DND-41 (cell line): ENCODE measurements around the gene SLC17A8.

Experiments used
- ATAC-seq: fragments of 200-7000 bp; cut with Tn5 transposase; 3 replicates; pipeline ENCODE4 v1.9.1; 2021; ENCODE audit warnings: low read depth; ENCODE audit not compliant: insufficient read depth
- DNase-seq: peaks from one replicate; pipeline ENCODE4 v3.0.0-alpha.2; 2020
- H2AFZ ChIP-seq: 2 replicates; pipeline ENCODE4 v1.6.0; 2012; ENCODE audit warnings: low read depth, low read length
- H3K27ac ChIP-seq: 2 replicates; pipeline ENCODE4 v1.5.1; 2012; ENCODE audit warnings: low read length, inconsistent platforms
- H3K27me3 ChIP-seq: fragments of 200-600 bp; sonication (generic); 2 replicates; pipeline ENCODE4 v1.6.0; 2012; ENCODE audit warnings: low read length, mild to moderate bottlenecking, inconsistent platforms; ENCODE audit not compliant: insufficient read depth, poor library complexity
- H3K36me3 ChIP-seq: 2 replicates; pipeline ENCODE4 v1.5.1; 2012; ENCODE audit warnings: low read length, inconsistent platforms; ENCODE audit not compliant: insufficient read depth
- H3K4me1 ChIP-seq: 2 replicates; pipeline ENCODE4 v1.5.1; 2012; ENCODE audit warnings: mild to moderate bottlenecking, low read length; ENCODE audit not compliant: insufficient read depth
- H3K4me2 ChIP-seq: 2 replicates; pipeline ENCODE4 v1.6.0; 2012; ENCODE audit warnings: mild to moderate bottlenecking, moderate library complexity, low read length, inconsistent platforms; ENCODE audit not compliant: insufficient read depth
- H3K4me3 ChIP-seq, 2 experiments: fragments of 200-600 bp in 1 of 2; shearing (Covaris generic) in 1 of 2; 2 replicates each; pipeline ENCODE4 v1.5.1; 2012 to 2016; ENCODE audit warnings: inconsistent platforms in 2 of 2, low read length in 2 of 2, mild to moderate bottlenecking in 2 of 2, low read depth in 1 of 2, moderate library complexity in 1 of 2
- H3K79me2 ChIP-seq: 2 replicates; pipeline ENCODE4 v1.6.0; 2012; ENCODE audit warnings: low read length, inconsistent platforms; ENCODE audit not compliant: insufficient read depth
- H3K9ac ChIP-seq: 2 replicates; pipeline ENCODE4 v1.6.0; 2012; ENCODE audit warnings: low read depth, mild to moderate bottlenecking, inconsistent platforms, low read length, moderate library complexity
- H3K9me3 ChIP-seq: 2 replicates; pipeline ENCODE4 v1.5.1; 2012; ENCODE audit warnings: low read length, moderate library complexity, mild to moderate bottlenecking, inconsistent platforms; ENCODE audit not compliant: insufficient read depth, severe bottlenecking
- H4K20me1 ChIP-seq: 2 replicates; pipeline ENCODE4 v1.6.0; 2012; ENCODE audit warnings: low read length; ENCODE audit not compliant: insufficient read depth
- EZH2 ChIP-seq: IDR thresholded peaks from 3 replicates; pipeline ENCODE4 v1.6.1; 2012; ENCODE audit warnings: borderline replicate concordance, low read depth, mild to moderate bottlenecking, moderate library complexity, low read length, inconsistent platforms; ENCODE audit not compliant: severe bottlenecking
- TF ChIP-seq, protein P1 (sequence below): IDR thresholded peaks from 2 replicates; pipeline ENCODE4 v1.5.1; 2012; ENCODE audit warnings: borderline replicate concordance, low read length, moderate library complexity, mild to moderate bottlenecking; ENCODE audit not compliant: poor library complexity, severe bottlenecking; ENCODE audit errors: extremely low read depth

Gene SLC17A8

DNA sequence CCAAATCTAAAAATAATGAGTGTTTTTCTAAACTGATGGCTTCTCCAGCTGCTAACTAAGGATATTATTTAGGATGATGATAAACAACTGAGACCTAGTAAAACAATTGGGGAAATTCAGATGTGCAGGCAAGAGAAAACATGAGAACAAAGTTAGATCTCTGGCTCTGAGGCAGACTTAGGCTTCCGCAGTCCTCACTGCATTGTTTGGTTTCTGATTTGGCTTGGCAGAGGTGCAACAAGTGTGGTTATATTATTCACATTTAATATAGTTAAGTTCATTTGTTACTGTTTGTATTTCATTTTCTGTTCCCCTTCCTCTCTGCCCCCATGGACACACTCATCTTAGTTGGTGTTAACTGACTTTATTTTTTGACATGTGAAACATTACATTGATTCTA, 86.6 kb downstream of the SLC17A8 start:
- Histone ChIP-seq H3K9me3 (no peaks in the 10 kb centered on the region), H3K27me3 (no peaks in the 10 kb centered on the region), H4K20me1 (no peaks in the 10 kb centered on the region), H3K4me2 (no peak overlapping the region), H3K36me3 (no peaks in the 10 kb centered on the region), H3K9ac (no peak overlapping the region), H3K79me2 (no peaks in the 10 kb centered on the region), H2AFZ (no peak overlapping the region), H3K4me3 (no peak overlapping the region), H3K27ac (no peak overlapping the region), H3K4me1 (no peaks in the 10 kb centered on the region)
- no peak for TF ChIP-seq EZH2
- TF ChIP-seq, protein P1, sequence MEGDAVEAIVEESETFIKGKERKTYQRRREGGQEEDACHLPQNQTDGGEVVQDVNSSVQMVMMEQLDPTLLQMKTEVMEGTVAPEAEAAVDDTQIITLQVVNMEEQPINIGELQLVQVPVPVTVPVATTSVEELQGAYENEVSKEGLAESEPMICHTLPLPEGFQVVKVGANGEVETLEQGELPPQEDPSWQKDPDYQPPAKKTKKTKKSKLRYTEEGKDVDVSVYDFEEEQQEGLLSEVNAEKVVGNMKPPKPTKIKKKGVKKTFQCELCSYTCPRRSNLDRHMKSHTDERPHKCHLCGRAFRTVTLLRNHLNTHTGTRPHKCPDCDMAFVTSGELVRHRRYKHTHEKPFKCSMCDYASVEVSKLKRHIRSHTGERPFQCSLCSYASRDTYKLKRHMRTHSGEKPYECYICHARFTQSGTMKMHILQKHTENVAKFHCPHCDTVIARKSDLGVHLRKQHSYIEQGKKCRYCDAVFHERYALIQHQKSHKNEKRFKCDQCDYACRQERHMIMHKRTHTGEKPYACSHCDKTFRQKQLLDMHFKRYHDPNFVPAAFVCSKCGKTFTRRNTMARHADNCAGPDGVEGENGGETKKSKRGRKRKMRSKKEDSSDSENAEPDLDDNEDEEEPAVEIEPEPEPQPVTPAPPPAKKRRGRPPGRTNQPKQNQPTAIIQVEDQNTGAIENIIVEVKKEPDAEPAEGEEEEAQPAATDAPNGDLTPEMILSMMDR, result no peak
- DNase-seq (no peak), ATAC-seq (no peak)

DNA sequence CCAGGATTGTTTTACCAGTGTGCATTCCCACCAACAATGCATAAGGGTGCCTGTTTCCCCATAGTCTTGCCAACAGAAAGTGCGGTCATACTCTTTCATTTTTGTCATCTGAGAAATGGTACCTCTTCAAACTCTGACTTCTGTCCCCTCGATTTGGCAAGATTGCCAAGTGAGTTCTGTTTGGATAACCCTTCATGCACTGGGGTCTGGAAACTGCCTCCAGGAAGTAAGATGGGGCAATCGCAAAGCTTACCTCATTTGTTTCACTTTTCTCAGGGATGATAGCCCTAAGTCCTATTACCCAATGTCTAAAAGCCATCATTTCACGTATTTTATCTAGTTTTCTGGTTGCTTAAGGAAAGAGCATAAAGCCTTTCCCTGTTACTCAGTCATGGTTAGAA, 88.2 kb downstream of the SLC17A8 start:
- Histone ChIP-seq H3K9me3 (no peaks in the 10 kb centered on the region), H3K79me2 (no peaks in the 10 kb centered on the region), H4K20me1 (no peaks in the 10 kb centered on the region), H3K36me3 (no peaks in the 10 kb centered on the region), H3K27ac (no peak overlapping the region), H3K4me1 (no peaks in the 10 kb centered on the region), H3K4me2 (no peak overlapping the region), H3K4me3 (no peak overlapping the region), H2AFZ (no peak overlapping the region), H3K9ac (no peak overlapping the region), H3K27me3 (no peaks in the 10 kb centered on the region)
- DNase-seq, result no peak
- TF ChIP-seq EZH2, result no peak
- TF ChIP-seq, protein P1, result no peak
- ATAC-seq, result no peak

DNA sequence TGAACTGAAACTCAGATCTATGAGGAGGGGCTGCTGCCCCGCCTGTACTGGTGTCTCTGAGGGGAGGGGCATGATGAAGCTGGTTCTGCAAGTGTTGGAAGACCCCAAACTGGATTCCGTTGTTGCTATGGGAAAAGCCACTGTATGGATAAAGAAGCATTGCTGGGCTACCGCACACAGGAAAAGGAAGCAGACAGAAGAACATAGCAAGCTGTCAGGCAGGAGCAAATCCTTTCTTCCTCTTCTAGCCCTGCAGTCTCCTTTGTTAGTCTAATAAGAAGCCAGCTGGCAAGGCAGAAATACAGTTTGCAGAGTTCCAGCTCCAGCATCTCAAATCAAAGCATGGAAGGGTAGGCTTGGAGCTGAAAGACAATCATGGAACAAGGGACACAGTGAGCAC, 90.5 kb downstream of the SLC17A8 start:
- DNase-seq (no peak), ATAC-seq (no peak)
- H3K27ac ChIP-seq, result no peak overlapping the region
- H3K4me1 ChIP-seq, result no peaks in the 10 kb centered on the region
- H4K20me1 ChIP-seq, result no peaks in the 10 kb centered on the region
- H3K4me2 ChIP-seq, result no peak overlapping the region
- no peaks in the 10 kb centered on the region for H3K9me3 ChIP-seq
- H3K79me2 ChIP-seq, result no peaks in the 10 kb centered on the region
- no peaks in the 10 kb centered on the region for H3K36me3 ChIP-seq
- no peak overlapping the region for H3K4me3 ChIP-seq
- no peak overlapping the region for H3K9ac ChIP-seq
- TF ChIP-seq EZH2, result no peak
- TF ChIP-seq, protein P1, result no peak
- H3K27me3 ChIP-seq, result no peaks in the 10 kb centered on the region
- no peak overlapping the region for H2AFZ ChIP-seq

DNA sequence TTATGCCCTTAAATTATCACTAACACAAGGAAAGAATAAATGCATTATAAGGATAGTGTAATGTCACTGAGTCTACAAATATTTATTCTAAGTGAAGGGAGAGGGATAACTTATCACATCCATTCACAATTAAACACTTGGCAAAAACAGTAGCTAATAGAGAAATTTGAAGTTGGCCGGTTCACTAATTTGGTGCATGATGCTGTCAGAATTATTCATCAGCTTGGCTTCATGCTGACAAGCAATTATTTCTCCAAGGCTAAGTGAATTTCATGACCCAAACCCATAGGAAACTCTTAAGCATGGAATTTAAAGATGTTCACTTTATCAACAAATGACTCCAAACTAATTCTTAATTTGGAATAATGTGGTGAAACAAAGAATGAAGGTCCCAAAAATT, 91.8 kb downstream of the SLC17A8 start:
- no peak for ATAC-seq
- no peak for TF ChIP-seq EZH2
- TF ChIP-seq, protein P1, result no peak
- no peak for DNase-seq

More for the DNA sequence above, 91.8 kb downstream of the SLC17A8 start:
- Histone ChIP-seq H3K27ac (no peak overlapping the region), H3K79me2 (no peaks in the 10 kb centered on the region), H3K4me3 (no peak overlapping the region), H3K9me3 (no peaks in the 10 kb centered on the region), H3K27me3 (no peaks in the 10 kb centered on the region), H4K20me1 (no peaks in the 10 kb centered on the region), H2AFZ (no peak overlapping the region), H3K4me2 (no peak overlapping the region), H3K36me3 (no peaks in the 10 kb centered on the region), H3K4me1 (no peaks in the 10 kb centered on the region), H3K9ac (no peak overlapping the region)
